Measurements from ENCODE around the gene KRTAP3-3.

Gene KRTAP3-3

DNA sequence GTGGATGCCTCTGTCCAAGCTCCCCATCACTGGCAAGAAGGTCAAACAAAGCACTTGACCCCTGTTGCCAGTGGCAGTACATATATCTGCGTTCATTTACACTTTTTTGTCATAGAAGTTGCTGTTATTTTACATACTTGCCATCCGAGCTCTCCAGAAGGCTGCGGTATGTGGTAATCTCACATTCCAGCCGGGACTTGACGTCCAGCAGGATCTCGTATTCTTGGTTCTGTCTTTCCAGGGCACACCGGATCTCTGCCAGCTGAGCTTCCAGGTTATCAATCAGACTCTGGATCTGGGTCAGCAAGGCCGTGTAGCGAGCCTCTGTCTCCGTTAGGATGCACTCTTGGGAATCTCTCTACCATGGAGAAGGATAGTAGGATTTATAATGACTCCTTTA, 33.8 kb downstream of the KRTAP3-3 start:
- no peak overlapping the region for H3K4me2 ChIP-seq
- no peaks in the 10 kb centered on the region for H3K27me3 ChIP-seq (ENCODE audit: insufficient read depth, low read depth)
- H3K4me1 ChIP-seq (ENCODE audit: low read depth, poor library complexity, severe bottlenecking): no peaks in the 10 kb centered on the region
- TF ChIP-seq, protein P1, sequence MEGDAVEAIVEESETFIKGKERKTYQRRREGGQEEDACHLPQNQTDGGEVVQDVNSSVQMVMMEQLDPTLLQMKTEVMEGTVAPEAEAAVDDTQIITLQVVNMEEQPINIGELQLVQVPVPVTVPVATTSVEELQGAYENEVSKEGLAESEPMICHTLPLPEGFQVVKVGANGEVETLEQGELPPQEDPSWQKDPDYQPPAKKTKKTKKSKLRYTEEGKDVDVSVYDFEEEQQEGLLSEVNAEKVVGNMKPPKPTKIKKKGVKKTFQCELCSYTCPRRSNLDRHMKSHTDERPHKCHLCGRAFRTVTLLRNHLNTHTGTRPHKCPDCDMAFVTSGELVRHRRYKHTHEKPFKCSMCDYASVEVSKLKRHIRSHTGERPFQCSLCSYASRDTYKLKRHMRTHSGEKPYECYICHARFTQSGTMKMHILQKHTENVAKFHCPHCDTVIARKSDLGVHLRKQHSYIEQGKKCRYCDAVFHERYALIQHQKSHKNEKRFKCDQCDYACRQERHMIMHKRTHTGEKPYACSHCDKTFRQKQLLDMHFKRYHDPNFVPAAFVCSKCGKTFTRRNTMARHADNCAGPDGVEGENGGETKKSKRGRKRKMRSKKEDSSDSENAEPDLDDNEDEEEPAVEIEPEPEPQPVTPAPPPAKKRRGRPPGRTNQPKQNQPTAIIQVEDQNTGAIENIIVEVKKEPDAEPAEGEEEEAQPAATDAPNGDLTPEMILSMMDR (conservative IDR thresholded peaks at IDR 0.05; ENCODE audit: low read depth, low read length): no peak
- H3K36me3 ChIP-seq (ENCODE audit: insufficient read depth): no peaks in the 10 kb centered on the region
- H4K20me1 ChIP-seq (ENCODE audit: insufficient read depth): no peaks in the 10 kb centered on the region
- H3K4me3 ChIP-seq (IDR thresholded peaks at IDR 0.05; ENCODE audit: insufficient read depth, low read depth, low read length): no peak overlapping the region
- H3K79me2 ChIP-seq (ENCODE audit: insufficient read depth, low read depth): no peaks in the 10 kb centered on the region
- no peak overlapping the region for H3K27ac ChIP-seq
- no peak overlapping the region for H2AFZ ChIP-seq (ENCODE audit: low read depth)
- H3K9ac ChIP-seq: no peak overlapping the region

- Histone ChIP-seq H3K79me2 (ENCODE audit: insufficient read depth, low read depth) (no peaks in the 10 kb centered on the region), H3K36me3 (ENCODE audit: insufficient read depth) (no peaks in the 10 kb centered on the region), H3K4me1 (ENCODE audit: low read depth, poor library complexity, severe bottlenecking) (no peaks in the 10 kb centered on the region), H3K27me3 (ENCODE audit: insufficient read depth, low read depth) (no peaks in the 10 kb centered on the region), H3K27ac (no peak overlapping the region), H3K4me3 (IDR thresholded peaks at IDR 0.05; ENCODE audit: insufficient read depth, low read depth, low read length) (no peak overlapping the region), H3K9ac (no peak overlapping the region), H3K4me2 (no peak overlapping the region), H4K20me1 (ENCODE audit: insufficient read depth) (no peaks in the 10 kb centered on the region), H2AFZ (ENCODE audit: low read depth) (no peak overlapping the region)
- TF ChIP-seq, protein P1 (conservative IDR thresholded peaks at IDR 0.05; ENCODE audit: low read depth, low read length): no peak
These were observed 35.6 kb downstream of the KRTAP3-3 start for GRCh38 chr17:40958086-40958953.

DNA sequence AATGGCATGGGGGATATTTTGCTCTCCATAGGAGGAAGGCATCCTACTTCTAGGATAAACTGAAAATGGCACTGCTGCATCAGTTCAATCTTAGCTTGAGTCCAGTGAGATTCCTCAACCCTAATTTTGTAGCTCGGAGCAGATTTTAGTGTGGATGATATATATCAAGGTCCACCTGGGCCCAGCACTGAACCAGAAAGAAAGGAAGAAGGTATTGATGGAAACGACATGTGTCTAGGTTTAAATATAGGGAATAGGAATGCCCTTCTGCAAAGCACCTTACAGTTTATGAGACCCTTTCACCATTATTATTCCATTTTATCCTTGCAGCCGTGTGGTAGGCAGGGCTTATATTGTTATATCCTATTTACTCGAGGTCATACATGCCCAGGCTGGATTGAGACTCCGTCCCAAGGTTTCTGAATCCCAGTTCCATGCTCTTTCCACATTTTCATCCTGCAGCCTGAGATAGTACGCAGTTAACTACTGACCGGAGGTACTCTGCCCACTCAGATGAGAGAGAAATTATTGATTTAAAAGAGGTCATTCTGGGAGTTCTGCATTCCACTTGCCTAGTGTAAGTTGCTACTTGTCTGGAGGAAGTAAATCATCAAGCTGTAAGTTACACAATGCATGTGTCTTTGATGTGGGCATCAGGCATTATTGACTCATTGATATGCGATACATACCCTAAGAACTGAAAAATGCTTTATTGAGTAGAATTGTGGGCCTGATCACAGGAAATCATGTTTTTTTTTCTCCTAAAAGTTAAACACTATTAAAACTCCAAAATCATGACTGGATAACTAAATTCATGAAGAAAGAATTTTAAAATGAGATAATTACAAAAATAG, 37.3 kb downstream of the KRTAP3-3 start:
- H3K4me1 ChIP-seq (ENCODE audit: low read depth, poor library complexity, severe bottlenecking): no peaks in the 10 kb centered on the region

GRCh38 chr17:40953881-40954280, 40.1 kb downstream of the KRTAP3-3 start:
- Histone ChIP-seq H3K4me1 (ENCODE audit: low read depth, poor library complexity, severe bottlenecking) (no peaks in the 10 kb centered on the region), H3K9ac (no peak overlapping the region), H3K27me3 (ENCODE audit: insufficient read depth, low read depth) (no peaks in the 10 kb centered on the region), H3K4me2 (no peak overlapping the region), H2AFZ (ENCODE audit: low read depth) (no peak overlapping the region), H3K36me3 (ENCODE audit: insufficient read depth) (no peaks in the 10 kb centered on the region), H3K27ac (no peak overlapping the region), H4K20me1 (ENCODE audit: insufficient read depth) (no peaks in the 10 kb centered on the region), H3K79me2 (ENCODE audit: insufficient read depth, low read depth) (no peaks in the 10 kb centered on the region), H3K4me3 (IDR thresholded peaks at IDR 0.05; ENCODE audit: insufficient read depth, low read depth, low read length) (no peak overlapping the region)
- TF ChIP-seq, protein P1 (conservative IDR thresholded peaks at IDR 0.05; ENCODE audit: low read depth, low read length): no peak

More for the DNA sequence above, 37.3 kb downstream of the KRTAP3-3 start:
- Histone ChIP-seq H3K27me3 (ENCODE audit: insufficient read depth, low read depth) (no peaks in the 10 kb centered on the region), H3K9ac (no peak overlapping the region), H3K4me2 (no peak overlapping the region), H3K27ac (no peak overlapping the region), H2AFZ (ENCODE audit: low read depth) (no peak overlapping the region), H4K20me1 (ENCODE audit: insufficient read depth) (no peaks in the 10 kb centered on the region), H3K36me3 (ENCODE audit: insufficient read depth) (no peaks in the 10 kb centered on the region), H3K4me3 (IDR thresholded peaks at IDR 0.05; ENCODE audit: insufficient read depth, low read depth, low read length) (no peak overlapping the region), H3K79me2 (ENCODE audit: insufficient read depth, low read depth) (no peaks in the 10 kb centered on the region)
- TF ChIP-seq, protein P1 (conservative IDR thresholded peaks at IDR 0.05; ENCODE audit: low read depth, low read length): no peak
